RKO (cell line): ENCODE measurements around the gene POTEB3.
"Not testable (repeated sequence)": the region's sequence is repeated elsewhere in the genome, so short reads cannot be mapped to it uniquely, and the experiment has no call there.

Experiments
- DNase-seq: peaks from one replicate; pipeline ENCODE4 v3.0.0-alpha.2; 2016; ENCODE audit warnings: low spot score

POTEB3 gene

GRCh38 chr15:21440399-21440798, at the start of gene POTEB3:
TSS of gene POTEB3 (minus strand) at chr15:21440499. CDS start at chr15:21440011, 488 bp downstream.
- DNase-seq = not testable (repeated sequence)

DNA sequence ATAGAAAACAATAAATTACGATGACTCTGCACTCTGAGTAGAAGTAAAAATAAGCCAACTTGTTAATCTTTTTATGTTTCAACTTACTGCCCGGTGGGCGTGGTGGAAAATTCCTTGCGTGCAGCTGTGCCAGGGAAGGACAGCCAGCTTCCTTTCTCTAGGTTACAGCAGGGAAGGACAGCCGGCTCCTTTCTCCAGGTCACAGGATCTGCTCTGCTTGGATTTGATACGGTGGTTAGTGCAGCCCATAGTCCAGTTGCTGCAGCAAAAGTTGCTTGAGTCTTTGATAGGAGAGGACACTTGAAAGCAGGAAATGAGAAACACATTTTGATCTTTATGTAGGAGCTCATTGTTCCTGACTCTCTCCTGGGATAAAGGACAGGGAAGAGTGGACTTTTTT, 13.4 kb upstream of the POTEB3 start:
- not testable (repeated sequence) for DNase-seq

DNA sequence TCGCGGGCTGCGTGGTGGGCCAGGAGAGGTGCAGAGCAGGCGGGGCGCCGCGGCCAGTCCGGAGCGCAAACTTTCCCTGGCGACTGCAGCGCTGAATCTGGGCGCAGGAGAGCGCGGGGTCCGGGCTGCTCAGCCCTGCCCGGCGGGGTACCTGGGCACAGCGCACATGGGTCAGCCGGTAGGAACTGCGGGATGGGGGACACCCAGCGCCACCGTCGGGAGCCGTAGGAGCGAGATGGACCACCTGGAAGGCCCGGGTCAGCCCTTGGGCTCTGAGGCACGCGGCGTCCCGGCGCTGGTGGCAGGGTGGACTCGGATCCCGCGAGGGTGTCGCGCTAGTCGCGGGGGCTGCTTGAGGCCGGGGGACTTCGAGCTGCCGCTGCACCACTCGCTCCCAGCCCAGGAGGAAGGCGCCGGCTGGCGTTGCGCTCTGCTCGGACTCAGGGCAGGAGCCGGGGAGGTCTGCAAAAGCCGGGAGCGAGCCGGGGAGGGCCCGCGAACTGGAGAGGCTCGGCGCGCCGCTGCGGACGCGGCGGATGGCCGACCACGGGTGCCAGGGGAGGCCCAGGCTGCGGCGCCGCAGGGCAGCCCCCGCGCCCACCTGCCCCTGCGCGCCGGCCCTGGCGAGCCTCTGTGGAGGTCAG, 11.7 kb upstream of the POTEB3 start:
- DNase-seq = not testable (repeated sequence)

- not testable (repeated sequence) for DNase-seq
These were observed 11.2 kb upstream of the POTEB3 start for GRCh38 chr15:21451487-21451886.

DNA sequence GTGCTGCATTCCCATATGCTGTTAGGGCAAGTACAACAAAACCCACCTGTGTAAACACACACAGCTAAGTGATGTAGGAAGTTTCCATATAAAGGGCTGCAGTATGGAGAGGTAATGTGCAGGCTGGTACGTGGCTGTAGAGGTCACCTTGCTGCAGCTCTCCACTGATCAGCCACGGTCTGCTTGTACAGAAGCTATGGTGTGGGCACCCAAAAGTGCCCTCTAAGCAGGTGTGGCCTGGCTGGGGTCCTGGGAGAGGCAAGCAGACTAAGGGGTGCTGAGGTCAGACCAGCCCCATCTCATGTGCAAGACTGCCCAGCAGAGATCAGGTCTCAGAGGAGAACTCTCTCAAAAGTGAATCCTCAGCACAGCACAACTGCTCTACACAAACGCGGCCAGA, 32.9 kb downstream of the POTEB3 start:
- DNase-seq = not testable (repeated sequence)

- not testable (repeated sequence) for DNase-seq
These were observed 38.8 kb downstream of the POTEB3 start for GRCh38 chr15:21401531-21401930.

- not testable (repeated sequence) for DNase-seq
These were observed 41.2 kb downstream of the POTEB3 start for GRCh38 chr15:21399111-21399510.

- DNase-seq = not testable (repeated sequence)
These were observed 41.8 kb downstream of the POTEB3 start for GRCh38 chr15:21398511-21398910.

- DNase-seq = not testable (repeated sequence)
These were observed 42.6 kb downstream of the POTEB3 start for GRCh38 chr15:21397656-21398055.

DNA sequence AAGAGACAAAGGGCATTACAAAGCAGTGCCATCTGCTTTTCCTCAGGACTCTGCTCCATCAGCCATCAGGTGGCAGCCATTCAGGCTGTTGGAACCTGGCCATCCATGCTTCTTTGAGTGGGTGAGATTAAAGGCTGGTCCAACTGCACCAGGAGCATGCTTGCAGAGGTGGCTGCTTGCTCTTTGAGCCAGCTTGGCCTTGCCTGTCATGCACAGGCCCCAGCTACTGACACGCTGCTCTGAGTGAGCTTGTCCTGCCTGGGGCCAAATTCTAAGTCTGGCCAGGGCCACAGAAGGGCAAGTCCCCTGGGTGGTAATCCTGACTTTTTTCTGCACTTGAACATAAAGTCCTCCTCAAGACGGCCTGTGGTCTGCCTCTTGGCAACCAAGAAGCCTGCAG, 43.1 kb downstream of the POTEB3 start:
- DNase-seq = not testable (repeated sequence)

DNA sequence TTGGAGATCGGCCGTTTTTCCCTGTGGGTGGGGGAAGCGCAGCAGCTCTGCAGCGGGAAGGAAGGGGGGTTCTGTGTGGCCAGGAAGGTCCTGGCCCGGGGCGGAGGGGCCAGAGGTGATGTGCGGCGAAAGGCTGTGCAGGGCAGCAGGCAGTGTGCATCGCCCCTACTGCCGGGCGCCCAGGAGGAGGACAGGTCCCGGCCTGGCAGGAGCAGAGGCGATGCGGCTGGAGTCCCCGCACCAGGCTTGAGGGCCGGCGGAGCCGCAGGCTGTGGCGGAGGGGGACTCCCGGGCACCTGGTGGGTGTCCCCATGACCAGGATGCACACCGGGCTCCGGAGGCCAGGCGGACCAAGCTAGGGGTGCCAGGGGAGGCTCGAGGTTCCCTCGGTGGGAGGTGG, 54.3 kb downstream of the POTEB3 start:
- DNase-seq = not testable (repeated sequence)

DNA sequence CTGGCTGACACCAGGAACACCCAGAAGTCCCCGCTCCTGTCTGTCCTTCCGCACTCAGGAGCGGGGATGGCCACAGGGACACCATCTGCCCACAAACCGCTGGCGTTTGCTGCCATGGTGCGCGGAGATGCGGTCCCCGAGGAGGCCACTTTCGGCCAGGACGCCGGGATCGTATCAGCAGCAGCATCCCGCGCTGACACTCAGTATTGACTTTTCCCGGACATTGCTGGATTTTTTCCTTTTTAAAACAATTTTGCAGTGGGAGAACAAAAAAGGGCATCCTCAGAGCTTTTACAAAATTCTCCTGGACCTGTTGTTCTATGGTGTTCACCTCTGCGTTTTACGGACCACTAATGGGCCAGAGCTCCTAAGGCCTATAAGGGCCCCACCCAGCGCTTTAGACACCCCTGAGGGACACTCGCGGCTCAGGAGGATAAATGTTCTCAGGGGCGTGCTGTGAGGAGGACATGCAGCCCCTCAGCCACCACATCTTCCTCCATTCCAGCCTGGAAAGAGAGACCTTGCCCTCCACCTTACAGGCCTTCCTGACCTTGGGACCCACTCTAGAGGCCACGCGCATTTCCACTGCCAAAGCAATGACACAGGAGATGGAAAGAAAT, 56.3 kb downstream of the POTEB3 start:
- DNase-seq = not testable (repeated sequence)

- not testable (repeated sequence) for DNase-seq
These were observed 66.6 kb downstream of the POTEB3 start for GRCh38 chr15:21373682-21374081.

- DNase-seq = not testable (repeated sequence)
These were observed 71.1 kb downstream of the POTEB3 start for GRCh38 chr15:21369177-21369576.

DNA sequence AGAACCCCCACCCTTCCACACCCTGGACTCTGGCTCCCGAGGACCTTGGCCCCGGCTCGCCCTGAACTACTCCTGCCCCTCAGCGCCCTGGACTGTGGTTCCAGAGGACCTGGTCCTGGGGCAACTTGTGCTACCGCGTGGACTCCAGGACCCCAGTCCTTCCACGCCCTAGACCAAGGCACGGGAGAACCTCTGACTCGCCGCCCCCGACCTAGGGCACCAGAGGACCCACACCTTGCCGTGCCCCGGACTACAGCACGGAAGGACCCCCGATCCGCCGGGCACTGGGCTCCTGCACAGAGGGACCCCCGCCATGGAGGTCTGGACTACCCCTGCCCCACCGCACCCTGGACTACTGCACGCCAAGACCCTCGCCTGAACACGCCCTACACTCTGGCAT, 71.7 kb downstream of the POTEB3 start:
- not testable (repeated sequence) for DNase-seq
